ENCODE results near the gene NMT1.
A peak's percentile ranks its signal among the peaks of the same experiment; 100 is the strongest.
"Not testable (repeated sequence)": the region's sequence is repeated elsewhere in the genome, so short reads cannot be mapped to it uniquely, and the experiment has no call there.

Gene NMT1

GRCh38 chr17:45123076-45123770, 62.1 kb downstream of the NMT1 start:
- in situ Hi-C loops (cut with HindIII; ENCODE audit: low pct_ligation_motif_present, low sequenced_read_pairs), result no loop called here
- Histone ChIP-seq H3K27ac (no peak overlapping the region), H3K27me3 (replicated peaks) (no peaks in the 10 kb centered on the region), H3K4me3 (ENCODE audit: low read depth, low read length) (no peak overlapping the region), H3K36me3 (replicated peaks) (no peaks in the 10 kb centered on the region)
- TF ChIP-seq CTCF (IDR thresholded peaks at IDR 0.05; ENCODE audit: low read depth, low read length, missing control alignments), result no peak
- no peak for DNase-seq

- DNase-seq, result peak; percentile 86
- no peaks in the 10 kb centered on the region for H3K27me3 ChIP-seq (replicated peaks)
- H3K36me3 ChIP-seq (replicated peaks), result no peaks in the 10 kb centered on the region
- TF ChIP-seq CTCF (IDR thresholded peaks at IDR 0.05; ENCODE audit: low read depth, low read length, missing control alignments), result no peak
- H3K27ac ChIP-seq, result peak overlapping the region; percentile 13
- in situ Hi-C loops (cut with HindIII; ENCODE audit: low pct_ligation_motif_present, low sequenced_read_pairs), result no loop called here
- no peak overlapping the region for H3K4me3 ChIP-seq (ENCODE audit: low read depth, low read length)
Observed at GRCh38 chr17:45123930-45124796, 63.0 kb downstream of the NMT1 start.

GRCh38 chr17:45124797-45125122, 63.6 kb downstream of the NMT1 start:
- H3K4me3 ChIP-seq (ENCODE audit: low read depth, low read length); DNase-seq; H3K27me3 ChIP-seq (replicated peaks); H3K27ac ChIP-seq; H3K36me3 ChIP-seq (replicated peaks); in situ Hi-C loops (cut with HindIII; ENCODE audit: low pct_ligation_motif_present, low sequenced_read_pairs): not testable (repeated sequence)

- no peak for TF ChIP-seq CTCF (IDR thresholded peaks at IDR 0.05; ENCODE audit: low read depth, low read length, missing control alignments)
- in situ Hi-C loops (cut with HindIII; ENCODE audit: low pct_ligation_motif_present, low sequenced_read_pairs), result no loop called here
- H3K4me3 ChIP-seq (ENCODE audit: low read depth, low read length), result no peak overlapping the region
- H3K27ac ChIP-seq, result no peak overlapping the region
- H3K36me3 ChIP-seq (replicated peaks), result no peaks in the 10 kb centered on the region
- no peak for DNase-seq
- no peaks in the 10 kb centered on the region for H3K27me3 ChIP-seq (replicated peaks)
Observed at GRCh38 chr17:45125509-45125908, 64.4 kb downstream of the NMT1 start.

- DNase-seq, result no peak
- Histone ChIP-seq H3K27me3 (replicated peaks) (no peaks in the 10 kb centered on the region), H3K36me3 (replicated peaks) (no peaks in the 10 kb centered on the region), H3K27ac (no peak overlapping the region), H3K4me3 (ENCODE audit: low read depth, low read length) (no peak overlapping the region)
- TF ChIP-seq CTCF (IDR thresholded peaks at IDR 0.05; ENCODE audit: low read depth, low read length, missing control alignments), result no peak
- in situ Hi-C loops (cut with HindIII; ENCODE audit: low pct_ligation_motif_present, low sequenced_read_pairs), result no loop called here
Observed at GRCh38 chr17:45127207-45127547, 66.1 kb downstream of the NMT1 start.

- no peak overlapping the region for H3K27ac ChIP-seq
- no peak for TF ChIP-seq CTCF (IDR thresholded peaks at IDR 0.05; ENCODE audit: low read depth, low read length, missing control alignments)
- H3K27me3 ChIP-seq (replicated peaks), result no peaks in the 10 kb centered on the region
- H3K4me3 ChIP-seq (ENCODE audit: low read depth, low read length), result no peak overlapping the region
- no peak for DNase-seq
- in situ Hi-C loops (cut with HindIII; ENCODE audit: low pct_ligation_motif_present, low sequenced_read_pairs), result no loop called here
- H3K36me3 ChIP-seq (replicated peaks), result no peaks in the 10 kb centered on the region
Observed at GRCh38 chr17:45127548-45128300, 66.6 kb downstream of the NMT1 start.

Data from brain microvascular endothelial cell (primary cell).